Measurements from ENCODE around the gene VPREB1. TPM values are rescaled to one million over a fixed set of nuclear protein-coding genes. Genes with fewer than 3 reads are reported as not detected.
A peak's percentile ranks its signal among the peaks of the same experiment; 100 is the strongest.

VPREB1 gene
- polyA plus RNA-seq, 3 donors: not detected

- no peak overlapping the region for H3K27ac ChIP-seq (ENCODE audit: low read depth in 1 of 2, low read length in 2 of 2)
- peak; percentile 29 to 49 (median 39) for DNase-seq
- Mint-ChIP-seq H3K27ac (no peak overlapping the region), H3K9me3 (no peaks in the 10 kb centered on the region), H3K4me1 (peaks cover 4% of the 10 kb centered on the region), H3K27me3 (ENCODE audit: low read depth in 3 of 3) (peaks cover 0 to 2% (median 0%) of the 10 kb centered on the region in 3 donors), H3K36me3 (no peaks in the 10 kb centered on the region), H3K4me3 (no peak overlapping the region)
- H3K4me3 ChIP-seq (replicated peaks in 1 of 3; ENCODE audit: low read depth in 2 of 3, low read length in 3 of 3): no peak overlapping the region
- TF ChIP-seq CTCF (IDR thresholded peaks at IDR 0.05): peak; percentile 71
- no peaks in the 10 kb centered on the region for H3K79me2 ChIP-seq (ENCODE audit: insufficient read depth, low read length)
- no CpG with 5 or more reads among the region's 2 CpGs for WGBS (ENCODE audit: insufficient coverage)
- no peak overlapping the region for H2AFZ ChIP-seq (ENCODE audit: insufficient read depth, low read depth, low read length, poor library complexity, severe bottlenecking)
- H3K27me3 ChIP-seq (ENCODE audit: control insufficient read depth in 2 of 2, insufficient read depth in 2 of 2, low read length in 2 of 2): no peaks in the 10 kb centered on the region
- H3K36me3 ChIP-seq (replicated peaks in 1 of 2; ENCODE audit: control insufficient read depth in 1 of 2, insufficient read depth in 2 of 2, low read length in 2 of 2): no peaks in the 10 kb centered on the region
- H3K4me2 ChIP-seq (replicated peaks; ENCODE audit: extremely low read depth, low read length, poor library complexity, severe bottlenecking): no peak overlapping the region
- H3K4me1 ChIP-seq (ENCODE audit: control insufficient read depth in 1 of 2, insufficient read depth in 2 of 2, low read length in 2 of 2): no peaks in the 10 kb centered on the region
- no peaks in the 10 kb centered on the region for H4K20me1 ChIP-seq (ENCODE audit: insufficient read depth, low read length)
- H3K9ac ChIP-seq (ENCODE audit: insufficient read depth, low read length, poor library complexity, severe bottlenecking): no peak overlapping the region
- intact Hi-C loops (cut with micrococcal nuclease): no loop called here
- H3K9me3 ChIP-seq (replicated peaks in 1 of 2; ENCODE audit: control insufficient read depth in 1 of 2, insufficient read depth in 1 of 2, low read length in 2 of 2): no peaks in the 10 kb centered on the region
These were observed 9.0 kb upstream of the VPREB1 start for GRCh38 chr22:22235558-22235957.

GRCh38 chr22:22237521-22237920 lies 7.1 kb upstream of the VPREB1 start:
- no peak for TF ChIP-seq CTCF (IDR thresholded peaks at IDR 0.05)
- Histone ChIP-seq H3K36me3 (replicated peaks in 1 of 2; ENCODE audit: control insufficient read depth in 1 of 2, insufficient read depth in 2 of 2, low read length in 2 of 2) (no peaks in the 10 kb centered on the region), H3K4me1 (ENCODE audit: control insufficient read depth in 1 of 2, insufficient read depth in 2 of 2, low read length in 2 of 2) (no peaks in the 10 kb centered on the region), H3K4me3 (replicated peaks in 1 of 3; ENCODE audit: low read depth in 2 of 3, low read length in 3 of 3) (no peak overlapping the region), H3K79me2 (ENCODE audit: insufficient read depth, low read length) (no peaks in the 10 kb centered on the region), H3K27ac (ENCODE audit: low read depth in 1 of 2, low read length in 2 of 2) (no peak overlapping the region), H4K20me1 (ENCODE audit: insufficient read depth, low read length) (no peaks in the 10 kb centered on the region), H3K4me2 (replicated peaks; ENCODE audit: extremely low read depth, low read length, poor library complexity, severe bottlenecking) (no peak overlapping the region), H2AFZ (ENCODE audit: insufficient read depth, low read depth, low read length, poor library complexity, severe bottlenecking) (no peak overlapping the region), H3K9ac (ENCODE audit: insufficient read depth, low read length, poor library complexity, severe bottlenecking) (no peak overlapping the region), H3K27me3 (ENCODE audit: control insufficient read depth in 2 of 2, insufficient read depth in 2 of 2, low read length in 2 of 2) (no peaks in the 10 kb centered on the region), H3K9me3 (replicated peaks in 1 of 2; ENCODE audit: control insufficient read depth in 1 of 2, insufficient read depth in 1 of 2, low read length in 2 of 2) (no peaks in the 10 kb centered on the region)
- DNase-seq: no peak
- H3K36me3 Mint-ChIP-seq: no peaks in the 10 kb centered on the region
- no peaks in the 10 kb centered on the region for H3K9me3 Mint-ChIP-seq
- peaks cover 4% of the 10 kb centered on the region for H3K4me1 Mint-ChIP-seq
- WGBS (ENCODE audit: insufficient coverage): 100% methylated on average over 3 of the region's 4 CpGs
- H3K4me3 Mint-ChIP-seq: no peak overlapping the region
- intact Hi-C loops (cut with micrococcal nuclease): no loop called here
- peaks cover 0 to 2% (median 0%) of the 10 kb centered on the region in 3 donors for H3K27me3 Mint-ChIP-seq (ENCODE audit: low read depth in 3 of 3)
- H3K27ac Mint-ChIP-seq: no peak overlapping the region
